ENCODE data around the gene PDS5A. TPM values are rescaled to one million over a fixed set of nuclear protein-coding genes. Genes with fewer than 3 reads are reported as not detected.
A peak's percentile ranks its signal among the peaks of the same experiment; 100 is the strongest.

PDS5A gene
- total RNA-seq, 6 experiments from 2014 or later, result 28.0 to 45.7 (median 33.2) TPM

DNA sequence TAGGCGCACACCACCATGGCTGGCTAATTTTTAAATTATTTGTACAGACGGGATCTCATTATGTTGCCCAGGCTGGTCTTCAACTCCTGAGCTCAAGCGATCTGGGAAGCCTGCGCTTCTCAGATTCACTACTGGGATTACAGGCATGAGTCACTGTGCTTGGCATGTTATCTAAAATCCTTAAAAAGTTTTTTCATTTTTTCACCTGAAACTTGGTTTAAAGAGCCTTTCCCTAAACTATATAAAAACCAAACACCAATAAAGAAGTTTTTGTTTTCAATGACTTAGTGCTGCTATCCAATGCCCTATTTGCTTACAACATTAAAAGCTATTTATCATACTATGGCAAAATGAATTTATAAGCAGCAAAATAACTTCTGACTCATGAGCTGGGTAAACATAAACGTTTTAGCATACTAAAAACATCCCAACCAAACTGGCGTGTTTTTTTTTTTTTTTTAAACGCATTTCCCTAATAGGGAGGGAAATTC is 151.9 kb downstream of the PDS5A start:
- WGBS (ENCODE audit: insufficient coverage, low coverage, low lambda C conversion rate, missing lambda C conversion rate), result 77% methylated on average over 7 of the region's 7 CpGs
- H3K4me3 ChIP-seq, result no peak overlapping the region
- ATAC-seq (peak in 3 of 4 donors; percentile 17 to 47 (median 21)), DNase-seq (no peak)
- H3K4me1 ChIP-seq, result peaks cover 0 to 14% (median 6%) of the 10 kb centered on the region in 4 donors
- TF ChIP-seq, protein P1, sequence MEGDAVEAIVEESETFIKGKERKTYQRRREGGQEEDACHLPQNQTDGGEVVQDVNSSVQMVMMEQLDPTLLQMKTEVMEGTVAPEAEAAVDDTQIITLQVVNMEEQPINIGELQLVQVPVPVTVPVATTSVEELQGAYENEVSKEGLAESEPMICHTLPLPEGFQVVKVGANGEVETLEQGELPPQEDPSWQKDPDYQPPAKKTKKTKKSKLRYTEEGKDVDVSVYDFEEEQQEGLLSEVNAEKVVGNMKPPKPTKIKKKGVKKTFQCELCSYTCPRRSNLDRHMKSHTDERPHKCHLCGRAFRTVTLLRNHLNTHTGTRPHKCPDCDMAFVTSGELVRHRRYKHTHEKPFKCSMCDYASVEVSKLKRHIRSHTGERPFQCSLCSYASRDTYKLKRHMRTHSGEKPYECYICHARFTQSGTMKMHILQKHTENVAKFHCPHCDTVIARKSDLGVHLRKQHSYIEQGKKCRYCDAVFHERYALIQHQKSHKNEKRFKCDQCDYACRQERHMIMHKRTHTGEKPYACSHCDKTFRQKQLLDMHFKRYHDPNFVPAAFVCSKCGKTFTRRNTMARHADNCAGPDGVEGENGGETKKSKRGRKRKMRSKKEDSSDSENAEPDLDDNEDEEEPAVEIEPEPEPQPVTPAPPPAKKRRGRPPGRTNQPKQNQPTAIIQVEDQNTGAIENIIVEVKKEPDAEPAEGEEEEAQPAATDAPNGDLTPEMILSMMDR (IDR thresholded peaks at IDR 0.05), result no peak
- TF ChIP-seq POLR2A (IDR thresholded peaks at IDR 0.05), result no peak
- H3K27me3 ChIP-seq, result no peaks in the 10 kb centered on the region
- H3K27ac ChIP-seq, result no peak overlapping the region
- peaks cover 0 to 14% (median 6%) of the 10 kb centered on the region in 4 donors for H3K36me3 ChIP-seq
- H3K9me3 ChIP-seq, result no peaks in the 10 kb centered on the region
- intact Hi-C loops (cut with DNase I), result no loop called here

- no peak overlapping the region for H3K4me3 ChIP-seq
- TF ChIP-seq, protein P1 (IDR thresholded peaks at IDR 0.05), result no peak
- TF ChIP-seq POLR2A (IDR thresholded peaks at IDR 0.05), result no peak
- no peaks in the 10 kb centered on the region for H3K9me3 ChIP-seq
- peaks cover 0 to 10% (median 3%) of the 10 kb centered on the region in 4 donors for H3K36me3 ChIP-seq
- no peaks in the 10 kb centered on the region for H3K27me3 ChIP-seq
- intact Hi-C loops (cut with DNase I), result no loop called here
- 26% methylated on average over 3 of the region's 3 CpGs for WGBS (ENCODE audit: insufficient coverage, low coverage, low lambda C conversion rate, missing lambda C conversion rate)
- DNase-seq (no peak), ATAC-seq (peak; percentile 52 to 69 (median 60))
- H3K27ac ChIP-seq, result no peak overlapping the region
- peaks cover 0 to 14% (median 6%) of the 10 kb centered on the region in 4 donors for H3K4me1 ChIP-seq
Observed at GRCh38 chr4:39825090-39825489, 152.6 kb downstream of the PDS5A start.

DNA sequence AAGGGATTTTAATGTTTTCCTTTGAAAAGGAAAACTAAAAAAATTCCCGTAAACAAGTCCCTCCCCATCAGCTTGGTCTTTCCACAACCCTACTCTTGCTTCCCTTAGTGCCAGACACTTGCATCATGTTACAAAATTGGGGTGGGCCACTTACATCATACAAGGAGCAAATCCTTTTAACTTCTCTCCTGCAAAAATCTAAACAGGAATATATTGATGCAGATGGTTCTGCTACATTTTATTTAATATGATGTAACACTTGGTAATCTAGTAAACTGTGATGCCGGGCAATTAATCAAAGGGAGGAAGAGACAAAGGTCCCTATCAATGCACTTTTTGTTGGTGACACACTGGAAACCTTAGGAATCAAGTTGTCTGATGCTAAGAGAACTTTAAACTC is 154.5 kb downstream of the PDS5A start:
- Histone ChIP-seq H3K4me1 (peaks cover 0 to 14% (median 6%) of the 10 kb centered on the region in 4 donors), H3K27ac (no peak overlapping the region), H3K4me3 (no peak overlapping the region), H3K9me3 (no peaks in the 10 kb centered on the region), H3K27me3 (no peaks in the 10 kb centered on the region), H3K36me3 (peaks cover 0 to 6% (median 0%) of the 10 kb centered on the region in 4 donors)
- DNase-seq (no peak), ATAC-seq (peak in 1 of 4 donors; percentile 37)
- intact Hi-C loops (cut with DNase I), result no loop called here
- WGBS (ENCODE audit: insufficient coverage, low coverage, low lambda C conversion rate, missing lambda C conversion rate), result 35% methylated on average over 2 of the region's 2 CpGs
- no peak for TF ChIP-seq POLR2A (IDR thresholded peaks at IDR 0.05)
- TF ChIP-seq, protein P1 (IDR thresholded peaks at IDR 0.05), result no peak

GRCh38 chr4:39822662-39823061 is 155.0 kb downstream of the PDS5A start:
- Histone ChIP-seq H3K4me1 (peaks cover 0 to 14% (median 6%) of the 10 kb centered on the region in 4 donors), H3K36me3 (peaks cover 0 to under 1% (median 0%) of the 10 kb centered on the region in 4 donors), H3K9me3 (no peaks in the 10 kb centered on the region), H3K27ac (no peak overlapping the region), H3K27me3 (no peaks in the 10 kb centered on the region), H3K4me3 (no peak overlapping the region)
- intact Hi-C loops (cut with DNase I), result no loop called here
- no peak for TF ChIP-seq POLR2A (IDR thresholded peaks at IDR 0.05)
- TF ChIP-seq, protein P1 (IDR thresholded peaks at IDR 0.05), result no peak
- DNase-seq (no peak), ATAC-seq (no peak)

- no peaks in the 10 kb centered on the region for H3K36me3 ChIP-seq
- H3K9me3 ChIP-seq, result no peaks in the 10 kb centered on the region
- H3K27ac ChIP-seq, result no peak overlapping the region
- WGBS (ENCODE audit: insufficient coverage, low coverage, low lambda C conversion rate, missing lambda C conversion rate), result 92% methylated on average over 3 of the region's 9 CpGs
- TF ChIP-seq, protein P1 (IDR thresholded peaks at IDR 0.05), result no peak
- TF ChIP-seq POLR2A (IDR thresholded peaks at IDR 0.05), result no peak
- no peak overlapping the region for H3K4me3 ChIP-seq
- intact Hi-C loops (cut with DNase I), result no loop called here
- DNase-seq (no peak), ATAC-seq (no peak)
- no peaks in the 10 kb centered on the region for H3K27me3 ChIP-seq
- peaks cover 0 to 14% (median 6%) of the 10 kb centered on the region in 4 donors for H3K4me1 ChIP-seq
Observed at GRCh38 chr4:39821951-39822350, 155.8 kb downstream of the PDS5A start.
